Pons (tissue), 1 donor: ENCODE results near the gene P2RX6.
"Not testable (repeated sequence)": the region's sequence is repeated elsewhere in the genome, so short reads cannot be mapped to it uniquely, and the experiment has no call there.

Source experiments
- DNase-seq: peaks from one replicate; pipeline ENCODE4 v3.0.0-alpha.2; 2016; ENCODE audit warnings: low spot score

The P2RX6 gene

GRCh38 chr22:21031545-21032036 lies 16.6 kb downstream of the P2RX6 start:
- no peak for DNase-seq

GRCh38 chr22:21032037-21032867 lies 17.3 kb downstream of the P2RX6 start, which contains the start of gene SLC7A4:
Gene SLC7A4, minus strand, starts transcription at chr22:21032561. Its CDS starts 749 bp downstream, at chr22:21031812.
- DNase-seq = no peak

GRCh38 chr22:21032868-21033688 lies 18.1 kb downstream of the P2RX6 start:
- no peak for DNase-seq

GRCh38 chr22:21033895-21034294 lies 18.9 kb downstream of the P2RX6 start:
- DNase-seq = no peak

- DNase-seq = no peak
Observed at GRCh38 chr22:21034989-21035388, 20.0 kb downstream of the P2RX6 start.

GRCh38 chr22:21038405-21038804 lies 23.4 kb downstream of the P2RX6 start:
- peak; percentile 9 for DNase-seq

GRCh38 chr22:21039158-21039557 lies 24.2 kb downstream of the P2RX6 start:
- DNase-seq = not testable (repeated sequence)

- DNase-seq = no peak
Observed at GRCh38 chr22:21041937-21042336, 27.0 kb downstream of the P2RX6 start.

GRCh38 chr22:21042978-21043859 lies 28.3 kb downstream of the P2RX6 start:
- no peak for DNase-seq

- DNase-seq = no peak
Observed at GRCh38 chr22:21043860-21044535, 29.0 kb downstream of the P2RX6 start.

GRCh38 chr22:21044931-21045584 lies 30.1 kb downstream of the P2RX6 start:
- peak; percentile 8 for DNase-seq

GRCh38 chr22:21045585-21046294 lies 30.8 kb downstream of the P2RX6 start, which contains the start of gene LRRC74B:
Gene LRRC74B, plus strand, starts transcription at chr22:21045946. Its CDS starts 41 bp downstream, at chr22:21045987.
- DNase-seq = peak; percentile 73

GRCh38 chr22:21047035-21047661 lies 32.2 kb downstream of the P2RX6 start:
- DNase-seq = no peak

GRCh38 chr22:21047730-21048129 lies 32.8 kb downstream of the P2RX6 start:
- no peak for DNase-seq

- DNase-seq = not testable (repeated sequence)
Observed at GRCh38 chr22:21048448-21048847, 33.5 kb downstream of the P2RX6 start.

- DNase-seq = not testable (repeated sequence)
Observed at GRCh38 chr22:21048965-21049364, 34.0 kb downstream of the P2RX6 start.

- no peak for DNase-seq
Observed at GRCh38 chr22:21051145-21051830, 36.3 kb downstream of the P2RX6 start.

GRCh38 chr22:21051831-21052400 lies 37.0 kb downstream of the P2RX6 start:
- no peak for DNase-seq
